Aorta (tissue), 5 donors: Measurements from ENCODE around the gene PCGF3. TPM values are rescaled to one million over a fixed set of nuclear protein-coding genes. Genes with fewer than 3 reads are reported as not detected.
"Not testable (repeated sequence)": the region's sequence is repeated elsewhere in the genome, so short reads cannot be mapped to it uniquely, and the experiment has no call there.

Experiments used
- ATAC-seq: fragments of 200-7000 bp; cut with Tn5 transposase; one replicate; pipeline ENCODE4 v1.9.1; 2022; ENCODE audit warnings: moderate library complexity; ENCODE audit not compliant: low FRiP score
- DNase-seq, 2 donors: peaks; one replicate each; pipeline ENCODE4 v3.0.0-alpha.2; 2020
- H3K27ac ChIP-seq, 2 donors: one replicate each; pipeline ENCODE4 v1.5.1; 2013; ENCODE audit warnings: low read length in 2 of 2, mild to moderate bottlenecking in 2 of 2, moderate library complexity in 2 of 2, control low read depth in 1 of 2, inconsistent platforms in 1 of 2, low read depth in 1 of 2
- H3K27me3 ChIP-seq, 2 donors: one replicate each; pipeline ENCODE4 v1.6.1; 2013; ENCODE audit warnings: control low read depth in 1 of 2, low read length in 1 of 2, mild to moderate bottlenecking in 1 of 2, moderate library complexity in 1 of 2; ENCODE audit not compliant: insufficient read depth in 2 of 2, control insufficient read depth in 1 of 2
- H3K36me3 ChIP-seq, 2 donors: one replicate each; pipeline ENCODE4 v1.6.1; 2013; ENCODE audit warnings: control low read depth in 1 of 2, low read length in 1 of 2, mild to moderate bottlenecking in 1 of 2; ENCODE audit not compliant: insufficient read depth in 2 of 2, control insufficient read depth in 1 of 2
- H3K4me1 ChIP-seq, 2 donors: one replicate each; pipeline ENCODE4 v1.6.1; 2013; ENCODE audit warnings: low read length in 2 of 2, control low read depth in 1 of 2, mild to moderate bottlenecking in 1 of 2, moderate library complexity in 1 of 2; ENCODE audit not compliant: insufficient read depth in 2 of 2, control insufficient read depth in 1 of 2
- H3K4me3 ChIP-seq, 2 donors: one replicate each; pipeline ENCODE4 v1.5.1; 2013; ENCODE audit warnings: low read length in 2 of 2, control low read depth in 1 of 2, mild to moderate bottlenecking in 1 of 2
- H3K9me3 ChIP-seq: one replicate; pipeline ENCODE4 v1.6.1; 2013; ENCODE audit warnings: mild to moderate bottlenecking, low read length; ENCODE audit not compliant: control insufficient read depth
- WGBS, 2 donors: extraction: QIAGEN DNeasy Blood & Tissue Kit; methylation state at CpG; one replicate each; pipeline ENCODE4 v1.1.7; 2013; 5-methylcytosine and 5-hydroxymethylcytosine counted together
- intact Hi-C, 2 donors: fragments of 100-400 bp; cut with DNase I; formaldehyde crosslinking; loops; one replicate each; pipeline versions ENCODE4 v1.14.2 to v1.15.0; 2022
- polyA plus RNA-seq, 2 donors: library from polyadenylated mRNA; stranded (reverse); fragments of 200-250 nt; gene quantifications; one replicate each; pipeline ENCODE4 v1.2.3, GENCODE V29; 2013
- total RNA-seq, 2 donors: library from RNA; stranded (reverse); fragmentation: NEBNext Ultra II Directional; extraction: Animal tissue kit (Norgen Biotek cat#: 25700); gene quantifications; one replicate each; pipeline ENCODE4 v1.2.1, GENCODE V29; 2021
- donor health status: healthy with polysubstance abuse.
- donor health status: Bipolar disorder and iron deficiency.
- donor health status: DM: no; HTN: no; CAD: no.
- donor health status: DM: no; HTN: no; CAD: no.
- donor health status: DM: yes; HTN: yes; CAD: no.

Gene PCGF3
- total and polyA plus RNA-seq, 4 donors = 17.7 to 59.4 (median 37.0) TPM

DNA sequence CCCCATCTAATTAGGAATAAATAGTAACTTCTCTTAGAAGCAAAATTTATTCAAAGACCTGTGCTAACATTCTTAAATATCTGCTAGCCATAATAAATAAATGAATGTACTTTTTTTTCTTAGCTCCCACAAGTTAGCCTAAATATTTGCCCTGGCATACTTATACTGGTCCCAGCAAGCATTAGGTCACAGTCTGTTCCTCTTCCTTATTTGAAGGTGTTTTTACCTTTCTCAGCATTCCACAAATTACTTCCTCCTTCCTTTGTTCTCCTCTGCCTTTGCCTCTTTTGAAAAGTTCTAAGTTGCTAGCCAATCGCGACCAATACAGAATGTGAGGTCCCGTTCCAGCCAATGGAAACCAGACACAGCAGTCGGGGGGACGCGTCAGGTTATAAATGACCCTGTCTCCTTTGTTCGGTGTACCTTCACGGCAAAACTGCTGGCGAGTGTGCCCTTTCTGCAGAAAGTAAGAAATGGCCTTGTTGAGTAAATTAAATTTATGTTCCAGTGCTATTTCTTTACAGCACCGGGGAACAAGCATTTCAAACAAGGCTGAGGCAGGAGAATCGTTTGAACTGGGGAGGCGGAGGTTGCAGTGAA, 11.2 kb upstream of the PCGF3 start:
- H3K27ac ChIP-seq, H3K9me3 ChIP-seq, ATAC-seq, H3K36me3 ChIP-seq, H3K4me1 ChIP-seq, intact Hi-C loops, DNase-seq, H3K4me3 ChIP-seq, H3K27me3 ChIP-seq: not testable (repeated sequence)
- WGBS, 2 donors = 86 to 89% methylated on average over 12 of the region's 12 CpGs

DNA sequence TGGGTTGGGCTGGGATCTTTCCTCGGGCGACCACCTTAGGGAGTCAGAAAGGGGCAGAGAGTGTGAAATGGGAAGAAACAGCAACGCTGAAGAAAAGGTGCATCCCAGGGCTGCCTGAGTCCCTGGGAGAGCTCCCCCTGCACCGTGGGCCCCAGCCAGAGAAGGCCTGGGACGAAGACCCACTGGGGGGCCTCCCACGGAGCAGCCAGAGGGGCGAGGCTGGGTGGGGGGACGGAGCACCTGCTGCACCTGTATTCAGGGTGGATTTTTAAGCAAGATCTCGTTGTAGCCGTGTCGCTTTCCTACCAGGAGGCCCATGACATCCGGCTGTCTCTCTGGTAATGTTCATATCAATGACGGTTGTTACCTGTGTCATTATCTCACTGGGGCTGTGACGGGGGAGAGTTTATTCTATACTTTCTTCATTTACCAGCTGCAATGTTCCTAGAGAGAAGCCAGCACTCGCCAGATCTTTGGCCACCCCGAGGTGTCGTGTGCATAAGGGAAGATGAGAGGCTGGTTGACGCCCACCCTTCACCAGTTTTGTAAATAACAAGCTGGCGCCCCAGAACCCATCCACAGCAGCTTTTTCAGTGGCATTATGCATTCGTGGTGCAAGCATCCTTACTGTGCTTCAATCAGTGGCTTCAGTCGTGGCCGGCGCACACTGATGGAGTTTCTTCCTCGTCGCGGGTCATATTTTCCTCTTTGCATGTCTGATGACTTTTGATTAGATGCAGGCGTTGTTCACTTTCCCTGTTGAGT, 5.6 kb upstream of the PCGF3 start:
- intact Hi-C loops = loop anchor here in 1 of 2 donors (10.0 kb wide), 1 partner anchor 85 kb away; no protein-coding TSS in a partner anchor
- DNase-seq (no peak), ATAC-seq (no peak)
- no peaks in the 10 kb centered on the region for H3K4me1 ChIP-seq
- no peak overlapping the region for H3K27ac ChIP-seq
- no peaks in the 10 kb centered on the region for H3K9me3 ChIP-seq
- WGBS, 2 donors = 79 to 80% methylated on average over 27 of the region's 27 CpGs
- no peaks in the 10 kb centered on the region for H3K36me3 ChIP-seq
- H3K4me3 ChIP-seq = no peak overlapping the region
- H3K27me3 ChIP-seq = no peaks in the 10 kb centered on the region

- ATAC-seq (no peak), DNase-seq (no peak)
- no peak overlapping the region for H3K4me3 ChIP-seq
- no peak overlapping the region for H3K27ac ChIP-seq
- WGBS, 2 donors = 65 to 70% methylated on average over 16 of the region's 16 CpGs
- H3K27me3 ChIP-seq = no peaks in the 10 kb centered on the region
- no peaks in the 10 kb centered on the region for H3K36me3 ChIP-seq
- intact Hi-C loops = loop anchor here in 1 of 2 donors (10.0 kb wide), 1 partner anchor 84 kb away; no protein-coding TSS in a partner anchor
- H3K4me1 ChIP-seq = no peaks in the 10 kb centered on the region
- no peaks in the 10 kb centered on the region for H3K9me3 ChIP-seq
These were observed 4.9 kb upstream of the PCGF3 start for GRCh38 chr4:700587-701264.

DNA sequence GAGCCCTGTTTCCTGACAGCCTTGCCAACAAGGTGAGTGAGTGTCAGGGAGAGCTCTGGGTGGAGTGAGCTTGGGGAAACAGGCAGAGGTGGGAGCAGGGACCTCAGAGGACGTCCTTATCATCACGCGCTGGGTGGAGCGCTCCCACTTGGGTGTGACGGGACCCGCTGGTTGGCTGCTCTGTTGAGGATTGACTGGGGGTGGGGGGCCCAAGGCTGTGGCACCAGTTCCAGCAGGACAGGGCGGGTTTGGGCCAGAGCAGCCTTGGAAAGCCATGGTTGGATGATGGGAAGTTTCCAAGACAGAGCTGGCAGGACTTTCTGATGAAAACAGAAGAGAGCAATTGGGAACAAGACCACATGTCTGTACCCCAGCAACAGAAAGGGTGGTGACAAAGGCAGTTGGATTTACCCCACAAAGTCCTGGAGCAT, 3.0 kb upstream of the PCGF3 start:
- 81 to 83% methylated on average over 7 of the region's 7 CpGs for WGBS, 2 donors
- intact Hi-C loops = loop anchor here in 1 of 2 donors (10.0 kb wide), 1 partner anchor 82 kb away; no protein-coding TSS in a partner anchor
- Histone ChIP-seq H3K36me3 (no peaks in the 10 kb centered on the region), H3K27me3 (no peaks in the 10 kb centered on the region), H3K27ac (no peak overlapping the region), H3K9me3 (no peaks in the 10 kb centered on the region), H3K4me3 (no peak overlapping the region), H3K4me1 (no peaks in the 10 kb centered on the region)
- no peak for ATAC-seq
- DNase-seq = no peak

- Histone ChIP-seq H3K4me3 (no peak overlapping the region), H3K27me3 (no peaks in the 10 kb centered on the region), H3K9me3 (no peaks in the 10 kb centered on the region), H3K36me3 (no peaks in the 10 kb centered on the region), H3K4me1 (no peaks in the 10 kb centered on the region), H3K27ac (no peak overlapping the region)
- intact Hi-C loops = loop anchor here in 1 of 2 donors (10.0 kb wide), 1 partner anchor 81 kb away; no protein-coding TSS in a partner anchor
- DNase-seq (no peak), ATAC-seq (no peak)
- 78 to 82% methylated on average over 10 of the region's 10 CpGs for WGBS, 2 donors
These were observed 2.1 kb upstream of the PCGF3 start for GRCh38 chr4:703336-704197.

DNA sequence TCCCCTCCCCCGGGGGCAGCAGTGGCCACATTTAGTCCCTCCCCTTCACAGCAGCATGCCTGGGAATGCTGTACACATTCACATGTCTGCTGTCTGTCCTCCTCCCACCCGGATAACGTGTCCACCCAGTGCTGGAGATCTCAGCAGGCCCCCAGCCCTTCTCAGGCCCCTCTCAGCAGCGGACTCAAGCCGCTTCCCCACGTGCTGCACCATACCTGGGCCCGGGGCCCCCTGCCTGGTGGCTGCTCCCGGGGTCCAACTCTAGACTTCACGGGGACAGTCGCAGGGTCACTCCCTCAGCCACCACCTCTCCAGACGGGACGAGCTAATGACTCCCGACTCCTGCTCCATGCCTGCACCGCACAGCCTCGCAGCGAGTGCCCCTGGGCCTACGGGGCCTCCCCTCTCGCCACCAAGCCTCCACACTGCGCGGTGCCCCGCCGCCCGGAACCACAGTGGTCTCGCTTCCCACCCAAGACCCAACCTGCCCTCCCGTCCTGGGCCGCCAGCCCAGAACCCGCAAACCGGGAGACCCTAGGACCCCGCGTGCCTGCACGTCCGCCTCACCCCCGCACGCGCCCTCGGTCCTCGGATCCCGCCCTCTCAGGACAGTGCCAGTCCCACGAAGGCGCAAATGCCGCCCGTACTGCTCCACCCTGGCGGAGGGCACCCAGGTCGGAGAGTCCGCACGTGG, 1.3 kb upstream of the PCGF3 start:
- ATAC-seq (no peak), DNase-seq (peak in 1 of 2 donors; percentile 76)
- H3K9me3 ChIP-seq = no peaks in the 10 kb centered on the region
- H3K27me3 ChIP-seq = no peaks in the 10 kb centered on the region
- H3K36me3 ChIP-seq = no peaks in the 10 kb centered on the region
- H3K4me3 ChIP-seq = no peak overlapping the region
- intact Hi-C loops = loop anchor here in 1 of 2 donors (10.0 kb wide), 1 partner anchor 80 kb away; no protein-coding TSS in a partner anchor
- WGBS, 2 donors = 92 to 93% methylated on average over 45 to 46 of the region's 46 CpGs
- H3K4me1 ChIP-seq = no peaks in the 10 kb centered on the region
- H3K27ac ChIP-seq = no peak overlapping the region

GRCh38 chr4:704971-705277, 708 bp upstream of the PCGF3 start:
- DNase-seq (no peak), ATAC-seq (no peak)
- H3K4me3 ChIP-seq = no peak overlapping the region
- WGBS, 2 donors = 95 to 100% methylated on average over 1 of the region's 1 CpG
- no peaks in the 10 kb centered on the region for H3K4me1 ChIP-seq
- intact Hi-C loops = loop anchor here in 1 of 2 donors (10.0 kb wide), 1 partner anchor 80 kb away; no protein-coding TSS in a partner anchor
- no peaks in the 10 kb centered on the region for H3K36me3 ChIP-seq
- no peaks in the 10 kb centered on the region for H3K27me3 ChIP-seq
- no peak overlapping the region for H3K27ac ChIP-seq
- H3K9me3 ChIP-seq = no peaks in the 10 kb centered on the region
